ENCODE data around the gene MAB21L4. TPM values are rescaled to one million over a fixed set of nuclear protein-coding genes. Genes with fewer than 3 reads are reported as not detected.

Gene MAB21L4
- total RNA-seq, 1 experiment from 2014 or later: not detected

DNA sequence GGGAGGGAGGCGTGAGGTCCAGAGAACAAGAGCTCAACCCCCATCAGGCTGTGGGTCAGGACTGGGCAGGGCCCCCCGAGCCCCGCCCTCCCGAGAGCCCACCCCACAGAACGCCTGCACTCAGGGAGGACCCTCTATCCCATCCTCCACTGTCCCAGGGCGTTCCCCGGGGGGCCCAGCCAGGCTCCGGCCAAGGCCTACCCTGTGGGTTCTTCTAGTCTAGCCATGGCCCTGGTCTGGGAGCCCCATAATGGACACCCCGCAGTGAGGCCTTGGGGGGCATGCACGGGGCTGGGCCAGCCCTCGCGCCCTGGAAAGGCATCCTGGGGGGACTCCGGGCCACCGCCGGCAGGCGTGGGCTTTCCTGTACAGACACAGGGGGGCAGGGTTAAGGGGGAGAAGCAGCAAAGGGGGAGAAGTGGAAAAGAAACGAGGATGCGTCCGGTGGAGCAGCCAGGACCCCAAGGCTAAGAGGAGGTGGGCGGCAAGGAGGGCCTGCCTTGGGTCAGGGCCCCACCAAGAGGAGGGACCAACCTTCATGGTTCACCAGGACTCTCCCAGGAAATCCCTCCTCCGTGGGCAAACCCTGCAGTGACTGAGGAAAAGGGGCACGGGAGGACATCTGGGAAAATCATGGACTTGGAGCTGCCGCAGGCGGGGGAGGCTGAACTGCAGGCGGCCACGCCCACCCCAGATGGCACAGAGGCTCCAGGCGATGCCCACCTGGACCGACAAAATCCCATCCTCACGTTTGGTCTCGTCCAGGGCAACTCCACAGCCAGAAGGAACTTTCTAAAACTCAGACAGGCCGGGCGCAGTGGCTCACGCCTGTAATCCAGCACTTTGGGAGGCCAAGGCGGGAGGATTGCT, 7.5 kb upstream of the MAB21L4 start:
- Histone ChIP-seq H3K27me3 (ENCODE audit: insufficient read depth, low read length) (peaks cover 11% of the 10 kb centered on the region; the same call in 1 of the 2 replicates), H3K4me3 (replicated peaks in 1 of 2; ENCODE audit: low read depth in 1 of 2, low read length in 2 of 2) (no peak overlapping the region), H3K9me3 (ENCODE audit: control insufficient read depth in 1 of 2, insufficient read depth in 1 of 2, low read depth in 1 of 2, low read length in 2 of 2) (no peaks in the 10 kb centered on the region), H4K20me1 (ENCODE audit: insufficient read depth) (no peaks in the 10 kb centered on the region), H3K9me2 (ENCODE audit: insufficient read depth) (no peaks in the 10 kb centered on the region), H3K36me3 (ENCODE audit: control insufficient read depth in 1 of 2, insufficient read depth in 2 of 2, low read length in 2 of 2) (no peaks in the 10 kb centered on the region), H3K4me1 (ENCODE audit: control insufficient read depth in 1 of 2, insufficient read depth in 2 of 2, low read length in 2 of 2) (peaks cover 0 to 4% of the 10 kb centered on the region in 2 experiments; a peak in 1 of 4 replicates), H3K79me2 (ENCODE audit: insufficient read depth, low read length) (no peaks in the 10 kb centered on the region), H2AFZ (ENCODE audit: low read depth, low read length, poor library complexity, severe bottlenecking) (no peak overlapping the region), H3K4me2 (ENCODE audit: low read length) (no peak overlapping the region), H3K27ac (ENCODE audit: low read depth, low read length) (no peak overlapping the region), H3K9ac (ENCODE audit: low read length) (no peak overlapping the region)
- DNase-seq (ENCODE audit: low read depth, low spot score) (no peak), ATAC-seq (no peak)
- CTCF ChIA-PET: no interaction called here
- TF ChIP-seq ZFX (IDR thresholded peaks at IDR 0.05) (no peak), ZNF274 (IDR thresholded peaks at IDR 0.05; ENCODE audit: low read depth, low read length) (no peak), ZBTB33 (IDR thresholded peaks at IDR 0.05; ENCODE audit: extremely low read depth, insufficient replicate concordance, low read length) (no peak), ELF1 (IDR thresholded peaks at IDR 0.05; ENCODE audit: borderline replicate concordance, low read depth) (no peak), REST (IDR thresholded peaks at IDR 0.05; ENCODE audit: low read depth) (no peak), FOSL1 (IDR thresholded peaks at IDR 0.05; ENCODE audit: low read depth) (no peak), CBX3 (IDR thresholded peaks at IDR 0.05; ENCODE audit: low read depth) (no peak), CEBPB (IDR thresholded peaks at IDR 0.05; ENCODE audit: low read depth) (no peak), POLR2A (IDR thresholded peaks at IDR 0.05; ENCODE audit: borderline replicate concordance, extremely low read depth, insufficient read depth, insufficient read length) (no peak), EZH2phosphoT487 (IDR thresholded peaks at IDR 0.05; ENCODE audit: borderline replicate concordance) (no peak), EGR1 (IDR thresholded peaks at IDR 0.05; ENCODE audit: low read depth) (no peak), SIN3A (IDR thresholded peaks at IDR 0.05; ENCODE audit: low read depth) (no peak), SRF (IDR thresholded peaks at IDR 0.05; ENCODE audit: low read depth) (no peak), RAD21 (IDR thresholded peaks at IDR 0.05; ENCODE audit: low read depth) (no peak), POLR2AphosphoS5 (IDR thresholded peaks at IDR 0.05; ENCODE audit: low read depth, low read length) (no peak), SP1 (IDR thresholded peaks at IDR 0.05; ENCODE audit: low read depth) (no peak), TCF7L2 (IDR thresholded peaks at IDR 0.05; ENCODE audit: borderline replicate concordance, extremely low read depth, insufficient read depth, insufficient read length) (no peak)
- TF ChIP-seq, protein P1, sequence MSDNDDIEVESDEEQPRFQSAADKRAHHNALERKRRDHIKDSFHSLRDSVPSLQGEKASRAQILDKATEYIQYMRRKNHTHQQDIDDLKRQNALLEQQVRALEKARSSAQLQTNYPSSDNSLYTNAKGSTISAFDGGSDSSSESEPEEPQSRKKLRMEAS (IDR thresholded peaks at IDR 0.05): no peak
- TF ChIP-seq, protein P2, sequence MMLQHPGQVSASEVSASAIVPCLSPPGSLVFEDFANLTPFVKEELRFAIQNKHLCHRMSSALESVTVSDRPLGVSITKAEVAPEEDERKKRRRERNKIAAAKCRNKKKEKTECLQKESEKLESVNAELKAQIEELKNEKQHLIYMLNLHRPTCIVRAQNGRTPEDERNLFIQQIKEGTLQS (IDR thresholded peaks at IDR 0.05): no peak
- RAD21 ChIA-PET (ENCODE audit: low non-redundant PET in 1 of 2, low total read pairs in 2 of 2, uncharacterized antibody in 2 of 2, unreplicated experiment in 2 of 2): no interaction called here
- no TSS peak for BruUV-seq (replicated peaks)
- POLR2A ChIA-PET: no interaction called here
- intact Hi-C loops (cut with micrococcal nuclease): no loop called here
